Ascending aorta (tissue), 2 donors: ENCODE data around the gene ARHGEF7. TPM values are rescaled to one million over a fixed set of nuclear protein-coding genes. Genes with fewer than 3 reads are reported as not detected.

Experiments
- DNase-seq, 2 donors: peaks; one replicate each; pipeline ENCODE4 v3.0.0-alpha.2; 2019; ENCODE audit warnings: low spot score in 2 of 2
- H3K27ac ChIP-seq, 2 donors: fragments of 200-600 bp; sonication (generic); one replicate each; pipeline ENCODE4 v1.5.1; 2016 to 2017; ENCODE audit warnings: mild to moderate bottlenecking in 1 of 2
- H3K27me3 ChIP-seq: fragments of 200-600 bp; sonication (generic); one replicate; pipeline ENCODE4 v1.5.1; 2017
- H3K36me3 ChIP-seq, 2 donors: fragments of 200-600 bp; sonication (generic); one replicate each; pipeline ENCODE4 v1.5.1; 2016
- H3K4me1 ChIP-seq, 2 donors: fragments of 200-600 bp; sonication (generic); one replicate each; pipeline ENCODE4 v1.5.1; 2016 to 2017; ENCODE audit warnings: mild to moderate bottlenecking in 1 of 2
- H3K4me3 ChIP-seq, 2 donors: fragments of 200-600 bp; sonication (generic); one replicate each; pipeline ENCODE4 v1.5.1; 2016 to 2017; ENCODE audit warnings: mild to moderate bottlenecking in 1 of 2
- H3K9me3 ChIP-seq, 2 donors: fragments of 200-600 bp; sonication (generic); one replicate each; pipeline ENCODE4 v1.5.1; 2016
- CTCF ChIP-seq, 3 experiments: fragments of 200-600 bp in 2 of 3; fragments of 450-650 bp in 1 of 3; sonication (generic) in 2 of 3; IDR thresholded peaks; one replicate each; pipeline ENCODE4 v1.5.1; 2016 to 2019; ENCODE audit warnings: antibody characterized with exemption in 3 of 3, mild to moderate bottlenecking in 1 of 3, moderate library complexity in 1 of 3
- intact Hi-C: fragments of 100-400 bp; cut with DNase I; formaldehyde crosslinking; loops from one replicate; pipeline ENCODE4 v1.15.1; 2023
- total RNA-seq: library from RNA; depleted of rRNA; stranded (reverse); fragments of >200 nt; gene quantifications from one replicate; pipeline ENCODE4 v1.1.0, GENCODE V29; 2016

ARHGEF7 gene
- total RNA-seq, 1 donor from 2014 or later, result 32.2 TPM

GRCh38 chr13:111201304-111201940, 86.3 kb downstream of the ARHGEF7 start:
- Histone ChIP-seq H3K27me3 (no peaks in the 10 kb centered on the region), H3K4me3 (no peak overlapping the region), H3K36me3 (peaks cover 3 to 7% of the 10 kb centered on the region in 2 donors), H3K9me3 (no peaks in the 10 kb centered on the region), H3K27ac (peak overlapping the region; percentile 33 to 62), H3K4me1 (peaks cover 15 to 62% of the 10 kb centered on the region in 2 donors)
- intact Hi-C loops, result no loop called here
- peak in 1 of 2 donors; percentile 40 for DNase-seq
- TF ChIP-seq CTCF (IDR thresholded peaks at IDR 0.05), result no peak

DNA sequence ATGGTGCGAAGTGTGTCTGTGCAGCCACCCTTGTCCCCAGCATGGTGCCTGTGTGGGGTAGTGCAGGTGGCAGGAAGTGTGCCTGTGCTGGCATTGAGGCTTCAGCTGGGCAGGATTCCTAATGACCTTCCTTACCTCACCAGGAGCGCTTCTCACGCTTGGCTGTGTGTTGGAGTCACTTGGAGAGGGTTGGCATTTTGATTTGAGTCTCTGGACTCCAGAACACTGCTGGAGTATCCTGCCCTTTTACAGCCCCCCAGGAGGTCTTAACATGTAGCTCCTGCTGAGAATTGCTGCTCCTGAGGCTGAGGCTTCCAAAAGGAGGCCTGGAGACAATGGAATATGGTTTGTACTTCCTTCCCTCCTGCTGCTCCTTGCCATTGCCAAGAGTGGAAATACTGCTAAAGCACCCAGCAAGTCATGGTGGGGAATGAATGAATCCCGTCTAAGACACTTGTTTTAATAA, 87.1 kb downstream of the ARHGEF7 start:
- no peaks in the 10 kb centered on the region for H3K9me3 ChIP-seq
- H3K27me3 ChIP-seq, result no peaks in the 10 kb centered on the region
- peak in 1 of 2 donors; percentile 55 for DNase-seq
- no peak for TF ChIP-seq CTCF (IDR thresholded peaks at IDR 0.05)
- peaks cover 3 to 7% of the 10 kb centered on the region in 2 donors for H3K36me3 ChIP-seq
- peaks cover 15 to 61% of the 10 kb centered on the region in 2 donors for H3K4me1 ChIP-seq
- intact Hi-C loops, result loop anchor here (2.0 kb wide), 1 partner anchor 15 kb away; no protein-coding TSS in a partner anchor
- H3K27ac ChIP-seq, result peak overlapping the region; percentile 52 to 62
- no peak overlapping the region for H3K4me3 ChIP-seq

- Histone ChIP-seq H3K27me3 (no peaks in the 10 kb centered on the region), H3K4me1 (peaks cover 15 to 61% of the 10 kb centered on the region in 2 donors), H3K4me3 (peak overlapping the region in 1 of 2 donors; percentile 47), H3K36me3 (peaks cover 3 to 7% of the 10 kb centered on the region in 2 donors), H3K27ac (peak overlapping the region; percentile 52 to 62), H3K9me3 (no peaks in the 10 kb centered on the region)
- intact Hi-C loops, result loop anchor here (2.0 kb wide), 1 partner anchor 16 kb away; no protein-coding TSS in a partner anchor
- no peak for TF ChIP-seq CTCF (IDR thresholded peaks at IDR 0.05)
- DNase-seq, result peak in 1 of 2 donors; percentile 69
Measured at GRCh38 chr13:111202745-111203144, 87.6 kb downstream of the ARHGEF7 start.

- peak overlapping the region; percentile 62 to 72 for H3K27ac ChIP-seq
- H3K36me3 ChIP-seq, result no peaks in the 10 kb centered on the region
- no peaks in the 10 kb centered on the region for H3K9me3 ChIP-seq
- H3K4me3 ChIP-seq, result peak overlapping the region; percentile 33 to 47
- DNase-seq, result peak in 1 of 2 donors; percentile 60
- no peak for TF ChIP-seq CTCF (IDR thresholded peaks at IDR 0.05)
- no peaks in the 10 kb centered on the region for H3K27me3 ChIP-seq
- intact Hi-C loops, result loop anchor here (2.0 kb wide), 1 partner anchor 17 kb away; no protein-coding TSS in a partner anchor
- peaks cover 19 to 71% of the 10 kb centered on the region in 2 donors for H3K4me1 ChIP-seq
Measured at GRCh38 chr13:111203736-111204389, 88.8 kb downstream of the ARHGEF7 start.

- Histone ChIP-seq H3K4me1 (peaks cover 19 to 70% of the 10 kb centered on the region in 2 donors), H3K9me3 (no peaks in the 10 kb centered on the region), H3K27ac (peak overlapping the region; percentile 62 to 72), H3K36me3 (no peaks in the 10 kb centered on the region), H3K4me3 (peak overlapping the region; percentile 33 to 47), H3K27me3 (no peaks in the 10 kb centered on the region)
- intact Hi-C loops, result no loop called here
- DNase-seq, result peak in 1 of 2 donors; percentile 87
- no peak for TF ChIP-seq CTCF (IDR thresholded peaks at IDR 0.05)
Measured at GRCh38 chr13:111204438-111205177, 89.5 kb downstream of the ARHGEF7 start.
